Measurements from ENCODE around the gene ABTB1. TPM values are rescaled to one million over a fixed set of nuclear protein-coding genes. Genes with fewer than 3 reads are reported as not detected.

The ABTB1 gene
- total RNA-seq, 1 donor from 2014 or later, result 8.5 TPM

DNA sequence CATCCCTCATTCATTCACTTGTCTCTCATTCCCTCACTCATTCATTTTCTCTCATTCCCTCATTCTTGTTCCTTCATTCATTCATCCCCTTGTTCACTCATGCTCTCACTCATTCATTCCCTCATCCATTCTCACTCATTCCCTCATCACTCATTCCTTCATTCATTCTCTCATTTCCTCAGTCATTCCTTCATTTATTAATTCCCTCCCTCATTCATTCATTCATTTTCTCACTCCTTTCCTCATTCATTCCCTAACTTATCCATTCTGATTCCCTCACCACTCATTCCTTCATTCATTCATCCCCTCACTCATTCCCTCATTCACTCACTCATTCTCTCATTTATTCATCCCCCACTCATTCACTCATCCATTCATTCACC is 13.8 kb downstream of the ABTB1 start:
- DNase-seq (ENCODE audit: low read depth in 2 of 2), result no peak

DNA sequence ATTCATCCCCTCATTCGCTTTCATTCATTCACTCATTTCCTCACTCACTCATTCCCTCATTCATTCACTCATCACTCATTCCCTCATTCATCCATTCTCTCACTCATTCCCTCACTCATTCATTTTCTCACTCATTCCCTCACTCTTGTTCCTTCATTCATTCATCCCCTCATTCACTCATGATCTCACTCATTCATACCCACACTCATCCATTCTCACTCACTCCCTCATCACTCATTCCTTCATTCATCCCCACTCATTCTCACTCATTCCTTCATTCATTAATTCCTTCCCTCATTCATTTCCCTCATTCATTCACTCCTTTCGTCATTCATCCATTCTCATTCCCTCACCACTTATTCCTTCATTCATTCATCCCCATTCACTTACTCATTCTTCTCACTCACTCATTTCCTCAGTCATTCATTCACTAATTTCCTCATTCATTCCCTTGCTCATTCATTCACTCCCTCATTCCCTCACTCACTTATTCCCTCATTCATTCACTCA is 14.5 kb downstream of the ABTB1 start:
- no peak for DNase-seq (ENCODE audit: low read depth in 2 of 2)

DNA sequence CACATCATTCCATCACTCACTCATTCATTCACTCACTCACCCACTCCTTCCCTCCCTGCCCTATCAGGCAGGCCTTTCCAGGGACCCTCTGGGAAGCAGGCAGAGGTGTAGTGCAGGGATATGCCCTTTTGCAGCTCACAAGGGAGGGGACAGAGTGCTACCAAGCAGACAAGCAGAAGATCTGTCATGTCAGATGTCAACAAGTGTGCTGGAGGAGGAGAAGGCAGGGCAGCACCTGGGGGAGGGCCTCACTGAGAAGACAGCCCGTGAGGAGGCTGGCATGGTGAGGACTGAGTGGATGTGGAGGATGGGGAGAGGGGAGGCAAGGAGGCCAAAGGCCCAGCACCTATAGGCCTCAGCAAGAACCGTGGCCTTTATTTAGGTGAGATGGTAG is 15.3 kb downstream of the ABTB1 start:
- DNase-seq (ENCODE audit: low read depth in 2 of 2), result no peak

DNA sequence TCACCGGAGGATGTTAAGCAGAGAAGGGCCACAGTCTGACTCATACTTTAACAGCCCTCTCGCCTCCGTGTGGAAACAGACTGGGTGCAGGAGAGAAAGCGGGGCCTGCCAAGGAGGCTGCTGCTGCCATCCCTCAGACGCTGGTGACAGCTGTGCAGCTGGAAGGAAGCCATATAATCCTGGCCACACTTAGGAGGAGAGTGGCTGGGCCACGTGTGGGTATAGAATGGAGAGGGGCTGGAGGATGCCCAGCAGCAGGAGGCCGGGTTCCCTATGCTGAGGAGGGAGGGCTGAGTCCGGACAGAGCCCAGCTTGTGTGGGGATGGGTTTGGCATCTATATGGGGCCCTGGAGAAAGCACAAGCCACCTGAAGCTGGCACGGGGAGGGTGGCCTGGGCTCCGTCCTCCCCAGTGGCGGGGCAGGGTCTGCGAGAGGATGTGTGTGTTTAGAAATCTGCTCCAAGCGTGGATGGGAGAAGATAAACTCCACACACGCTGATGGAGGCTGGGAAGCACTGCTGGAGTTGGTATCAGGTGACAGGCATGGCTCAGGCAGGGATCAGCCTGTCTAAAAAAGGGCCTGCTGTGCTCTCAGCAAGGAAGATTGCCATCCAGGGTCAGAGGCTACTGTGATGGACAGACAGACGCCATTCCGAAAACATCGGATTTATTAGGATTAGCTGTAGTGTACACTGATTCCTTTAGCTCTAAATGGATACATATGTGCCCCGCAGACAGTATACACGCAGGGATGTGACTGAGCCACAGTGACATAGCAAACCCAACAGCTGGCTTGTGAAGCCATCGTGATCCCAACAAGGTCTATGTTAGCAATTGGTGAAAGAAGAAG is 15.9 kb downstream of the ABTB1 start:
- no peak for DNase-seq (ENCODE audit: low read depth in 2 of 2)

DNA sequence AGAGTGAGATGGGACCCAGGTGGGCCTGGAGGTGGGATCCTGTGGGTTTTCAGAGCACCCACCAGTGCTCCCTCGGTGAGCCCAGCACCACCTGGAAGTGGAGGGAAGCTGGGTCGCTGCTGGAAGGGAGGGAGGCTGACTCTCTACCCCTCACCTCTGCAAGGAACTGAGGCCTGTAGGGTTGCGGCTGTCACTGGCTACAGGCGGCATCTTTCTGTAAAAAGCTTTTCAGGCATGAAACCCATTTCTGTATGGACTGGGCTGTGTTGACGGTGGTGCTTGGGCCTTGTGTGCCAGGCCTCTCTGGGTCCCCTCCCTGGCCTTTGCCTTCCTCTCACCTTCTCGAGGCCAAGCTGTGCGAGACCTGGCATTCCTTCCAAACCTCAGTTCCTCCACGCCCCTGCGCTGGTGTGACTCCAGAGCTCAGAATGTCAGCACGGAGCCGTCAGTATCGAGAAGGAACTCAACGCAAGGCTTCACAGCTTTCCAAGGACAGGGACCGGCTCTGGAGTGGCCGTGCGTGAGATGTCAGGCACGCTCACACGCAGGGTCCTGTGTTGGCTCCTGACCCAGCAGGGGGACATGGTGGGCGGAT is 16.6 kb downstream of the ABTB1 start:
- no peak for DNase-seq (ENCODE audit: low read depth in 2 of 2)

DNA sequence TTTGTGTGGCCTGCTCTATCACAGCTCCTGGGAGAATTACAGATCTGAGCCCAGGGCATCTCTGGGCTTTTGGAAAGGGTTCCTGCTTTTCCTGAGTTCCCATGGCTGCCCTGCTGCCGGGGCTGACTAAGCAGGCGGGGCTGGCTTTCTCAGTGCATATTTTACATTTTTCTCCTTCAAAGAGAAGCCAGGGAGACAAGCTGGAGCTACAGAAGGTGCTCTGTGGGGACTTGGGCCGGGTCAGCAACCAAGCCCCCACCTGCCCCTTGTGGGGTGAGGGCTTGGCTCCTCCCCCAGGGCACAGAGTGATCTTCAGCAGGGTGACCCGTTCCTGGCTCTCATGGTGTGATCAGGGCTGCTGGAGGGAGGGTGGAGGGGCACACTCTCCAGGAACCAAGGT is 17.4 kb downstream of the ABTB1 start:
- no peak for DNase-seq (ENCODE audit: low read depth in 2 of 2)

DNA sequence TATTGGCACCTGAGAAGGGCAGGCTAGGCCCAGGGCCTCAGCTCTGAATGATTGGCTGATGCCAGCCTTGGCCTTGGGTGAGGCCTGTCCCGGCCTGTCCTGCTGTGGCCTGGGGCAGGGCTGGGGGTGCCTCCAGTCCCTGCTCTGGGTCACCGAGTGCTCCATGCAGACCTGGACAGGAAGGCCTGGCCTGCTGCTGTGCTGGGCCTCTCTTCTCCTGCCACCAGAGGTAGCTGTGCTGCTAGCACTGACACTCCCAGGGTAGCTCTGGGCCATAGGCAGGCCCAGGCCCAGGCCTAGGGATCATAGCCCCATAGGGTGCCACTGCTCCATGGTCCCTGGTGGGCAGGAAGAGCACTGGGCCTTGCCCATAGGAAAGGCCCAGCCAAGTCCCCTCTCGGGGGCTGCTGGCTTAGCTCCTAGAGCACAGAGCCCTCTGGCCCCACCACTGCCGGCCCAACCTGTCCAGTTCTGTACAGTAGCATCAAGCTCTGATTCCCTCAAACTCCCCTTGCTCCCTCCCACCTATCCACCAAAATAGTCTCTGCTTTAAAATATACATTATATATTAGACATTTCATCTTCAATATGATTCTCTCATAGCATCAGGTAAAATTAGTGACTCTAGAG is 18.2 kb downstream of the ABTB1 start:
- DNase-seq (ENCODE audit: low read depth in 2 of 2), result peak; percentile 68 to 81

DNA sequence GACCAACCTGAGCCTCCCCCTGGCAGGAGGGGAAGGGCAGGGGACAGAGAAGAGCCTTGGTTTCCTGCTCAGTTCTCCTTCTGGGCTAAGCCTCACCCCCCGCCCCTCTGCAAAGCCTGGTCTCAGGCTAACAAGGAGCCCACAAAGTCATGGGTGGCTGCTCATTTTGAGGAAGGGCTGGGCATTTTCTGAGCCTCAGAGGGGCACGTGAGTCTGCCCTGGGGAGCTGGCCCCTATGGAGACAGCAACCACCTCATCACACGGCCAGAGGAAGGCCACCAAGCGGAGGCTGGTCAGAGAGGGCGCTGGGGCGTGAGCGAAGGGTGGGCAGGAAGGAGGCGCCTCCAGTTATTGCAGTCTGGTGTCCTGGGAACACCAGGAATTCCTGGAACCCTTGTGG is 18.7 kb downstream of the ABTB1 start:
- no peak for DNase-seq (ENCODE audit: low read depth in 2 of 2)

DNA sequence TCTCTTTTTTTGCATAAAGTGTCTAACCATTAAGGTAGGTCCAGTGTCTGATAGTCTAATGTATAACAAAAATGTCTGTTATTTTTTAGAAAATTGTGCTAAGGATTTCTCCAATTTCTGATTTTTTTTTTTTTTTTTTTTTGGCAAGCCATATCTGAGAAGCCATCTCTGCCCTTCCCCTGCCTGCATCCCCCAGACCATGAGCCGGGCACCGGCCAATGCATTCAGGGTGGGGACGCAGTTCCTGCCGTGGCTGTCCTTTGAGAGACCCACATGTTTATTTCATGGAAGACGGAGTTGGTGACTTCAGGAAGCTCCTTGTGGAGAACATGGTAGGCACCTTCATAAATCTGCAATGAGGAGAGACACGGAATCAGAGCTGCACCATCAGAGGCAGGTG is 19.2 kb downstream of the ABTB1 start:
- no peak for DNase-seq (ENCODE audit: low read depth in 2 of 2)

DNA sequence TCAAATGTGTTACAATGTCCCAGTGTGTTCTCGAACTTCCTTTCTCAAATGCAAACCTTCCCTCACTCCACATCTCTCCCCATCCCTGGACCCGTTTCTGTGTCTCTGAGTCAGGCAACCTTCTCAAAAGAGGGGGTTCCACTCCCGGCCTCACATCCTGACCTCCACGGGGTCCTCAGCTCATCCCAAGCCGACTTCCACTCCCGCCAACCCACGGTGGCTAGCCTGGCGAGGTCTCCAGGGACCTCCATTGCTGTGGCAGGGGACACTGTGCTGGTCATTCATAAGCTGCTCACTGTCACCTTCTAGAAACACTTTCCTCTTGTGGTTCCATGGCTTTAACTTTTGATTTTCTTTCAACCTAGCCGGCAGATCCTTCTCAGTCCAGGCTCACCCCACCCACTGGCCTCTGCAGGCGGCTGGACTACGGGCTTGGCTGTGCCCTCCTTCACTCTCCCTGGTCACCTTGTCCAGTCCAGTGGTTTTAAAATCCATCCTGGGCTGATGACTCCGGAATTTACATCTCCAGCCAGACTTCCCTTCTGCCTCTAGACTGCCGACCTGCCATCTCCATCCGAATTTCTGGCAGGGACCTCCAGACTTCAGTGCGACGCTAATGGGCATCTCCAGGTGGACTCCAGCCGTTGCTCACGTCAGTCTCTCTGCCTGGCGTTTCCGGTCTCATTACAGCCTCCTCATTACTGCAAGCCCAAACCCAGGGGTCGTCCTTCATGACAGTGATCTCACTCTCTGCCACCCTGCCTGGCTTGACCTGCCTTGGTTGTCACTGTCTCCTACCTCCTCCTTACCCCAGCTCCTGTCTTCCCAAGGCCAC is 20.0 kb downstream of the ABTB1 start:
- DNase-seq (ENCODE audit: low read depth in 2 of 2), result no peak

DNA sequence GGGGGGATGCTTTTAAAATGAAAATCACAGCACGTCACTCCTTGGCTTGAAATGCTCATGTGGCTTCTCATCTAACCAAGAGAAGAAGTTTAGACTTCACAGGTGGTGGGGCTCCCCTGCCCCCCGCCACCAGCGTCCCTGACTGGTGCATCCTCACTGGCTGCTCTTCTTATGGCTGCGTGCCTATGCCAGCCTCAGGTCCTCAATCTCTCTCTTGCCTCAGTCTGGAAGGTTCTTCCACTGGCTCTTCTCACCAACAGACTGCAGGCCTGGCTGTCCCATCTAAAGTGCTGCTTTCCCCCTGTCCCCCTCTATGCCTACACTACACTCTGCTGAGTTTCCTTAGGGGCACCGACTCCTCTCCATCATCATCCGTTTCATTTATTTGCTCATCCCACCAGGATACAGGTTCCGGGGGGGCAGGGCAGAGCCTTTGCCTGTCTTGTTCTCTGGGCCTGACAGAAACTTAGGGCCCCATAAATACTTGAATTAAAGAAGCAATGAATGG is 20.6 kb downstream of the ABTB1 start:
- DNase-seq (ENCODE audit: low read depth in 2 of 2), result no peak

DNA sequence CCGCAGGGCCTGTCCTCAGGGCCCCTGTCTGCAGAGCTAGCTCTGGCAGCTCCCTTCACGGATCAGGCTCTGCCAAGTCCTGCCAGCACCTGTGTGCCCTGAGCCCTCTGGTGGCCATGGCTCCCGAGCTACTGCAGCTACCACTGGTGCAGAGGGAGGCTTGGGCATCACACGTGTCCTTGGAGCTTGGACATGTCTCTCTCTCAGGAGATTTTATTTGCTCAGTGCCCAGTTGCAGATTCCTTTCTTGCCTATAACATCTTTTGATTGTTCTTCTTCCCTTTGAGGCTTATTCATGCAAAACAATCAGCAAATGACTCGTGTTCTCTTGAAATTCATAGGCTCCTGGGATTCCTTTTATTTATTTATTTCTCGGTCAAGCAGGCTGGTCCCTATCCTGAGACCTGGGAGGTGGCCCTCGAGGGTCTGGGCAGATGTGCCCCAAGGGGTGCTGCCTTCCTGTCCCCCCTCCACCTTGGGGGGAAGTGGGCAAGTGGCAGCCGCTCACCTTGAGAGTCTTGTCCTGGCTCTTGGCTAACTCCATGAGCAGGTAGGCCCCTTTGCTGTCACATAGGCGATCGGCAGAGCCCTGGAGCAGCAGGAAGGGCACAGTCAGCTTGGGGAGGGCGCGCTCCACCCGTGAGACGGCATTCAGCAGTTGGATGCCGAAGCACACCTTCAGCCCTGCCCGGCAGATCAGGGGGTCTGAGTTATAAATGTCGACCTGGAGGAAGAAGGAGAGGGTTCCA is 21.9 kb downstream of the ABTB1 start:
- DNase-seq (ENCODE audit: low read depth in 2 of 2), result peak; percentile 29 to 52

DNA sequence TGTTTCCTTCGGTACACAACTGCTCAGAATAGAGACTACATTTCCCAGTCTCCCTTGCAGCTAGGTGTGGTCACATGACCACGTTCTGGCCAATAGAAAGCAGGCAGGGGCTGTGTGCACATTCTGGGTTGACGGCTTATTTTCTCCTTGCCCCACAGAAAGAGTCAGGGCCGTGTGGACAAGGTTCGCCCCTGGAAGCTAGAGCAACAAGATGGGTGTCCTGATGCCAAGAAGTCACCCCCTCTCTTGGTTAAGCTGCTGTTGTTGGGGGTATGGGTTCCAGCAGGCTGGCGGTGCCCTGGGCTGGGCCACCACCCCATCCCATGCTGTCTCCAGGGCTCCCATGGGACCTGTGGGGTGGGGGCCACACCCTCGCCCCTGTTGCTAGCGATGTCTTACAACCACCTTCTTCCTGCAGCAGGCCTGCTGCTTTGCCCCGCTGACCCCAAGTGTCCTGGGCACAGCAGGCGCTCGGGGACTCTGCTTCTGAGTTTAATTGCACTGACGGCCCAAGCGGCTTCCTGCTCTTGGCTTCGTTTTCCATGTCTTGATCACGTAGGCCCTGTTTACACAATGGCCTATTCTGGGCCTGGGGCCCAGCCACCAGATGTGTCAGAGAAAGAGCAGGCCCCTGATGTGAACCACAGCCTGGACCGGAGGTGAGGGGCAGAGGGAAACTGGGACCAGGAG is 24.9 kb downstream of the ABTB1 start:
- peak; percentile 75 to 84 for DNase-seq (ENCODE audit: low read depth in 2 of 2)

DNA sequence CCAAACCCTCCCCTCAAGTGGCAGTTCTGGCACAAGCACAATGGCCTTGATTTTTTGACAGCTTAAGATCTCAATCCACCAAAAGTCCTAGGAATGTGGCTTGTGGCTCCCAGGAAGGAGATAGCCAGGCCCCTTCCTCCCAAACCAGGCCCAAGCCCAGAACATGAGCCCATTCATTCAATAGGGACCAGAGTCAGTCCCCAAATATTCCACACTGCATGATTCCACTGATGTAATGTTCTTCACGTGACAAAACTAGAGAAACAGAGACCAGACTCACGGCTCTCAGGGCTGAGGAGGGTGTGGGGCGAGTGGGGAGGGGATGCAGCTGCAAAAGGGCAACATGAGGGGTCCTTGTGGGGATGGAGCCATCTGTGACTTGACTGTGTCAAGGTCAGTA is 25.5 kb downstream of the ABTB1 start:
- DNase-seq (ENCODE audit: low read depth in 2 of 2), result no peak

DNA sequence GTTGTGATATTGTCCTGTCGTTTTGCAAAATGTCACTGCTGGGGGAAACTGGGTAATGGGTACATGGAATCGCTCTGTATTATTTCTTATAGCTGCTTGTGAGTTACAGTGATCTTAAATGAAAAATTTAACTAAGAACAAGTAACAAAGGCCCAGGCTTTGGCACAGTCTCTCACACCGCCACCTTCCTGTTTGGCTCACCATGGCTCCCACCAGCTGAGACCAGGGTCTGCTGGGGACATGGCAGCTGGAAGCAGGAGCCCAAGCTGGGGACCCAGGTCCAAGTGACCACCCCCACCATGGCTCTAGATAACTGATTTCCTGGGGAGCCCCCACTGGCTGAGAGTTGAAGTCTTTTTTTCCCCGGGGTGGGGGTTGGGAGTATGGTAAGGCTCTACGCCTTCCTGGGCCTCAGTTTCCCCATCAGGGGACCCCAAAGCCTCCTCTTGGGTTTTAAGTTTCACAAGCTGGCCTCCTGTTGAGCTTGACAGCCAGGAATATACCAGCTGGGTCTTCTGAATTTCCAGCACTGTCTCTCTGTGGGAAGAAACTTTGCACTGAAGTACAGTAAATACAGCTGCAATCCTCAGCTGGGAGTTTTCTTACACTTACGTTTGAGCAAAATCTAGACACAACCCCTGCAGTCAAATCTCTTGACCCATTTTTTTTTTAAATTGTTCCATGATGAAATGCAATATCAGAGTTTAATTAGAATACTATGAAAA is 26.1 kb downstream of the ABTB1 start:
- DNase-seq (ENCODE audit: low read depth in 2 of 2), result peak in 1 of 2 donors; percentile 24

DNA sequence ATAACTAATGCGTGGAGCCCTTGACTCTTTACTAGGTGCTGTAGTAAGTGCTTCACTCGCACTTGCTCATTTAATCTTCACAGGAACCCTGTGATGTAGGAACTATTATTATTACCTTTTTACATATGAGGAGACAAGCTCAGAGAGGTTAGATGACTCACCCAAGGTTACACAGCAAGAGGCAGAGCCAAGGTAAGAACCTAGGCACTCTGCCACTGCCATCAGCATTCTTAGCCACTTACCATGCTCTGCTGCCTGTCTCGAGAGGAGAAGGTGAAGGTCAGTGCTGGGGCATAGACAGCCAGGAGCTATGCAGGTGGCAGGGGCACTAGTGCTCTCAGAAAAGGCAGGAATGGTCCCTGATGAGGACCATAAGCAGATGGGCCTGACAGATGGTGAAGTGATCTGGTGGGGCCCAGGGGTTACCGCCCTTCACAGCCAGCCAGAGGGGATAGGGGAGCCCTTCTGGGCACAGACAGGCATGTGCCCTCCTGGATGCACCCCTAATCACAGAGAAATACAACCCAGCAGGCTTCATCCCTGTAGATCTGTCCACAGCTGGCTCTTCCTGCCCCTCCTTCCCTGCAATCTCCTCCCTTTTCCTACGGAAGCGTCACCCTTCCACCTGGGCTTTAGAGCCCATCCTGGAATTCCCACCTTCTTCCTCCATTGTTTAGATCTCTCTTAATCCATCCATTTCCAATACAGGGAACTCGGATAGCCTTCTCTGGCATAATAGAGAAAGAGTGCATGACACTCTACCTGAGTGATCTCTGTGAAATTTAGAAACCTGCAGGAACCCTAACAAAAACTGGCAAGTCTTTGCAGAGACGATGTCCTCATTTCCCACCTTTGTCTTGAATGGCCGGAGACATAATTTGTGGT is 26.9 kb downstream of the ABTB1 start:
- no peak for DNase-seq (ENCODE audit: low read depth in 2 of 2)

DNA sequence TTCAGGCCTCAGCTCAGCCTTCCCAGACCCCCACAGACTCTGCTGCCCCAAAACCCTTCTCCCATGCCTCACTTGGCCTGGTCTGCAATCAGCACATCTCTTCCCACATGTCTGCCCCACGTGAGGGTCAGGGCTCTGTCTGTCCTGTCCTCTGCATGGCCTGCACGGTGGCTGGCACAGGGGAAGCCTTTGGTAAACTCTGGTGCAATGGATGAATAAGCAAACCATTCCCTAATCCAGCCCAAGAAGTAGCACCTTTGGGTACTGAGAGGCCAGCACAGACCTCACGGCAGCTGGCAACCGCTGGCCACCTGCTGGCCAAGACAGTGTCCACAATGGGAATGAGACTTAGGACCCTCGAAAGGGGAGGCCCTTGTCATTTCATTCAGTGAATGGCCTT is 27.7 kb downstream of the ABTB1 start:
- DNase-seq (ENCODE audit: low read depth in 2 of 2), result no peak

DNA sequence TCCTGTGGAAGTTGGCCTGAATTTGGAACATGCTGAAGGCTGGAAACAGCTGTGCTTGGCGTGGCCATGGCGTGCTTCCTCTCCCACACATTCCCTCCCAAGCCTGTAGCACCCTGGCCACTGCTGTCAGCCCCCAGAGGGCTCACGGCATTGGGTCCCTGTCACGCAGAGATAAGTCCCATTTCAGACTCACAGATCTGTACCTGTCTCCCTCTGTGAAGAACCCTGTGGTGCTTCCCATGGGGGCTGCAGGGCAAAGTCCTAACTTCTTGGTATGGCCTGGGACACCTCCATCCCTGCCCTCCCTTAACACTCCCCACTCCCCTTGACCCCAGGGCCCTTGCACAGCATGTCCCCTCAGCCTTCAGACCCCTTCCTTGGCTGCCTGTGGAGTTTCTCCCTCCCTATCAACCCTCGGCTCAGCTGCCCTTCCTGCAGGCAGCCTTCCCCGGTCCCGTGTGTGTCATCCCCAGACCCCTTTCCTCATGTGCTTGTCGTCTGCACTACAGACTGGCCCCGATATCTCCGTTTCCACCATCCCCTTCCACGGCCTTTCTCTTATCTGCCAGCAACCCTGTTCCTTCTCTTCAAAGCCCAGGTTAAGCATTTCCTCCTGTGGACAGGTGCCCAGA is 28.6 kb downstream of the ABTB1 start:
- peak; percentile 22 to 80 for DNase-seq (ENCODE audit: low read depth in 2 of 2)
